Measurements from ENCODE around the gene CHIC2. TPM values are rescaled to one million over a fixed set of nuclear protein-coding genes. Genes with fewer than 3 reads are reported as not detected.

CHIC2 gene
- total RNA-seq, 6 experiments from 2014 or later, result 23.5 to 30.2 (median 27.5) TPM

- no peak overlapping the region for H3K4me3 Mint-ChIP-seq
- no peaks in the 10 kb centered on the region for H3K9me3 Mint-ChIP-seq
Observed at GRCh38 chr4:54015423-54016030, 48.9 kb downstream of the CHIC2 start.

GRCh38 chr4:54014666-54015160 is 49.7 kb downstream of the CHIC2 start:
- H3K4me1 Mint-ChIP-seq (ENCODE audit: low read depth), result peaks cover 7% of the 10 kb centered on the region; the same call in 1 of the 2 replicates
- H3K9me3 Mint-ChIP-seq, result no peaks in the 10 kb centered on the region
- H3K27ac Mint-ChIP-seq, result no peak overlapping the region
- H3K27me3 Mint-ChIP-seq (ENCODE audit: insufficient read depth), result no peaks in the 10 kb centered on the region
- no peak for DNase-seq
- no peak for TF ChIP-seq CTCF (IDR thresholded peaks at IDR 0.05)
- no peak overlapping the region for H3K4me3 Mint-ChIP-seq
- H3K36me3 Mint-ChIP-seq (ENCODE audit: low read depth), result peaks cover 12% of the 10 kb centered on the region

More at GRCh38 chr4:54015423-54016030, 48.9 kb downstream of the CHIC2 start:
- TF ChIP-seq CTCF (IDR thresholded peaks at IDR 0.05), result no peak
- DNase-seq, result no peak
- no peak overlapping the region for H3K27ac Mint-ChIP-seq
- H3K27me3 Mint-ChIP-seq (ENCODE audit: insufficient read depth), result no peaks in the 10 kb centered on the region
- H3K4me1 Mint-ChIP-seq (ENCODE audit: low read depth), result peaks cover 7% of the 10 kb centered on the region; the same call in 1 of the 2 replicates
- H3K36me3 Mint-ChIP-seq (ENCODE audit: low read depth), result peaks cover 4% of the 10 kb centered on the region; the same call in 1 of the 2 replicates

GRCh38 chr4:54011201-54011600 is 53.2 kb downstream of the CHIC2 start:
- Mint-ChIP-seq H3K4me3 (no peak overlapping the region), H3K4me1 (ENCODE audit: low read depth) (peaks cover 7% of the 10 kb centered on the region; the same call in 1 of the 2 replicates), H3K27ac (no peak overlapping the region), H3K36me3 (ENCODE audit: low read depth) (peaks cover 20% of the 10 kb centered on the region), H3K27me3 (ENCODE audit: insufficient read depth) (no peaks in the 10 kb centered on the region), H3K9me3 (no peaks in the 10 kb centered on the region)
- no peak for DNase-seq
- TF ChIP-seq CTCF (IDR thresholded peaks at IDR 0.05), result no peak

- peaks cover 39% of the 10 kb centered on the region for H3K36me3 Mint-ChIP-seq (ENCODE audit: low read depth)
- H3K4me1 Mint-ChIP-seq (ENCODE audit: low read depth), result peaks cover 17% of the 10 kb centered on the region
- TF ChIP-seq CTCF (IDR thresholded peaks at IDR 0.05), result no peak
- peak overlapping the region; percentile 61 for H3K27ac Mint-ChIP-seq
- DNase-seq, result no peak
- no peaks in the 10 kb centered on the region for H3K27me3 Mint-ChIP-seq (ENCODE audit: insufficient read depth)
- no peak overlapping the region for H3K4me3 Mint-ChIP-seq
- H3K9me3 Mint-ChIP-seq, result no peaks in the 10 kb centered on the region
Observed at GRCh38 chr4:54006755-54007154, 57.6 kb downstream of the CHIC2 start.

- no peaks in the 10 kb centered on the region for H3K27me3 Mint-ChIP-seq (ENCODE audit: insufficient read depth)
- peaks cover 41% of the 10 kb centered on the region for H3K36me3 Mint-ChIP-seq (ENCODE audit: low read depth)
- peak overlapping the region; percentile 50; the same call in 1 of the 2 replicates for H3K4me3 Mint-ChIP-seq
- no peak for TF ChIP-seq CTCF (IDR thresholded peaks at IDR 0.05)
- H3K9me3 Mint-ChIP-seq, result no peaks in the 10 kb centered on the region
- H3K27ac Mint-ChIP-seq, result peak overlapping the region; percentile 30; the same call in 1 of the 2 replicates
- no peak for DNase-seq
- peaks cover 17% of the 10 kb centered on the region for H3K4me1 Mint-ChIP-seq (ENCODE audit: low read depth)
Observed at GRCh38 chr4:54005475-54005874, 58.9 kb downstream of the CHIC2 start.
